Vagina (tissue), 2 donors: ENCODE data around the gene UNC13A. TPM values are rescaled to one million over a fixed set of nuclear protein-coding genes. Genes with fewer than 3 reads are reported as not detected.
"Not testable (repeated sequence)": the region's sequence is repeated elsewhere in the genome, so short reads cannot be mapped to it uniquely, and the experiment has no call there.

Experiments used
- DNase-seq, 2 donors: peaks; one replicate each; pipeline ENCODE4 v3.0.0-alpha.2; 2017; ENCODE audit errors: extremely low spot score in 2 of 2
- H3K27ac ChIP-seq: fragments of 200-600 bp; sonication (generic); one replicate; pipeline ENCODE4 v1.5.1; 2019
- H3K27me3 ChIP-seq: fragments of 200-600 bp; sonication (generic); one replicate; pipeline ENCODE4 v1.5.1; 2019
- H3K36me3 ChIP-seq, 2 donors: fragments of 200-600 bp; sonication (generic); one replicate each; pipeline ENCODE4 v1.5.1; 2017 to 2019
- H3K4me1 ChIP-seq: fragments of 200-600 bp; sonication (generic); one replicate; pipeline ENCODE4 v1.5.1; 2019
- H3K4me3 ChIP-seq, 2 donors: fragments of 200-600 bp; sonication (generic); 1 replicate in 1 of 2; 2 replicates in 1 of 2; pipeline ENCODE4 v1.5.1; 2016 to 2019
- H3K9me3 ChIP-seq: fragments of 200-600 bp; sonication (generic); one replicate; pipeline ENCODE4 v1.5.1; 2019
- CTCF ChIP-seq, 3 experiments: fragments of 450-650 bp in 2 of 3; fragments of 200-600 bp in 1 of 3; sonication (generic) in 1 of 3; IDR thresholded peaks; one replicate each; pipeline ENCODE4 v1.5.1; 2017 to 2019; ENCODE audit warnings: antibody characterized with exemption in 3 of 3, mild to moderate bottlenecking in 2 of 3, moderate library complexity in 2 of 3
- POLR2A ChIP-seq, 2 donors: fragments of 450-650 bp; IDR thresholded peaks; one replicate each; pipeline ENCODE4 v1.6.1; 2017; ENCODE audit warnings: antibody characterized with exemption in 2 of 2, mild to moderate bottlenecking in 2 of 2, moderate library complexity in 2 of 2
- POLR2AphosphoS5 ChIP-seq, 2 donors: sonication (generic); formaldehyde crosslinking; IDR thresholded peaks; one replicate each; pipeline ENCODE4 v1.9.0; 2017; ENCODE audit warnings: antibody characterized with exemption in 2 of 2, mild to moderate bottlenecking in 2 of 2, low read depth in 1 of 2; ENCODE audit not compliant: insufficient read depth in 1 of 2
- intact Hi-C: fragments of 100-400 bp; cut with DNase I; formaldehyde crosslinking; loops from one replicate; pipeline ENCODE4 v1.15.1; 2023
- total RNA-seq: library from RNA; depleted of rRNA; stranded (reverse); fragments of >200 nt; gene quantifications from one replicate; pipeline ENCODE4 v1.2.3, GENCODE V29; 2016

The UNC13A gene
- total RNA-seq, 1 donor from 2014 or later: 0.49 TPM

- H3K9me3 ChIP-seq: no peaks in the 10 kb centered on the region
- peaks cover 15% of the 10 kb centered on the region for H3K4me1 ChIP-seq
- no peak for DNase-seq
- no peaks in the 10 kb centered on the region for H3K27me3 ChIP-seq
- TF ChIP-seq CTCF (IDR thresholded peaks at IDR 0.05) (no peak), POLR2AphosphoS5 (IDR thresholded peaks at IDR 0.05; ENCODE audit: insufficient read depth in 1 of 2, low read depth in 1 of 2) (no peak), POLR2A (IDR thresholded peaks at IDR 0.05) (no peak)
- H3K27ac ChIP-seq: no peak overlapping the region
- no peak overlapping the region for H3K4me3 ChIP-seq
- H3K36me3 ChIP-seq: no peaks in the 10 kb centered on the region
- intact Hi-C loops: no loop called here
Observed at GRCh38 chr19:17602872-17603510, 85.2 kb downstream of the UNC13A start.

GRCh38 chr19:17602217-17602616, 85.9 kb downstream of the UNC13A start:
- Histone ChIP-seq H3K27me3 (no peaks in the 10 kb centered on the region), H3K36me3 (no peaks in the 10 kb centered on the region), H3K4me1 (peaks cover 15% of the 10 kb centered on the region), H3K9me3 (no peaks in the 10 kb centered on the region), H3K27ac (no peak overlapping the region), H3K4me3 (no peak overlapping the region)
- no peak for DNase-seq
- intact Hi-C loops: no loop called here
- TF ChIP-seq POLR2A (IDR thresholded peaks at IDR 0.05): no peak

GRCh38 chr19:17601683-17602082, 86.5 kb downstream of the UNC13A start:
- H3K27ac ChIP-seq: no peak overlapping the region
- intact Hi-C loops: no loop called here
- H3K36me3 ChIP-seq: no peaks in the 10 kb centered on the region

GRCh38 chr19:17599780-17600179, 88.4 kb downstream of the UNC13A start:
- H3K36me3 ChIP-seq: no peaks in the 10 kb centered on the region
- no peak overlapping the region for H3K27ac ChIP-seq
- no peaks in the 10 kb centered on the region for H3K4me1 ChIP-seq
- no peaks in the 10 kb centered on the region for H3K9me3 ChIP-seq
- no peak for DNase-seq
- TF ChIP-seq POLR2A (IDR thresholded peaks at IDR 0.05) (no peak), POLR2AphosphoS5 (IDR thresholded peaks at IDR 0.05; ENCODE audit: insufficient read depth in 1 of 2, low read depth in 1 of 2) (no peak), CTCF (IDR thresholded peaks at IDR 0.05) (no peak)
- H3K4me3 ChIP-seq: no peak overlapping the region
- no peaks in the 10 kb centered on the region for H3K27me3 ChIP-seq
- intact Hi-C loops: no loop called here

More at GRCh38 chr19:17601683-17602082, 86.5 kb downstream of the UNC13A start:
- TF ChIP-seq POLR2AphosphoS5 (IDR thresholded peaks at IDR 0.05; ENCODE audit: insufficient read depth in 1 of 2, low read depth in 1 of 2) (no peak), CTCF (IDR thresholded peaks at IDR 0.05) (no peak), POLR2A (IDR thresholded peaks at IDR 0.05) (no peak)
- DNase-seq: no peak
- H3K4me1 ChIP-seq: peaks cover 14% of the 10 kb centered on the region
- H3K27me3 ChIP-seq: no peaks in the 10 kb centered on the region
- no peaks in the 10 kb centered on the region for H3K9me3 ChIP-seq
- no peak overlapping the region for H3K4me3 ChIP-seq

GRCh38 chr19:17598953-17599352, 89.2 kb downstream of the UNC13A start:
- no peaks in the 10 kb centered on the region for H3K36me3 ChIP-seq
- H3K27ac ChIP-seq: no peak overlapping the region
- TF ChIP-seq POLR2AphosphoS5 (IDR thresholded peaks at IDR 0.05; ENCODE audit: insufficient read depth in 1 of 2, low read depth in 1 of 2): no peak
- intact Hi-C loops: no loop called here
- no peaks in the 10 kb centered on the region for H3K4me1 ChIP-seq
- DNase-seq: no peak
- no peaks in the 10 kb centered on the region for H3K9me3 ChIP-seq
- no peak overlapping the region for H3K4me3 ChIP-seq
- H3K27me3 ChIP-seq: no peaks in the 10 kb centered on the region

GRCh38 chr19:17598063-17598462, 90.1 kb downstream of the UNC13A start:
- H3K36me3 ChIP-seq, DNase-seq, H3K27ac ChIP-seq, H3K4me1 ChIP-seq, H3K27me3 ChIP-seq, intact Hi-C loops, H3K4me3 ChIP-seq, H3K9me3 ChIP-seq: not testable (repeated sequence)

- DNase-seq, H3K4me3 ChIP-seq, intact Hi-C loops, H3K27me3 ChIP-seq, H3K27ac ChIP-seq, H3K36me3 ChIP-seq, H3K4me1 ChIP-seq, H3K9me3 ChIP-seq: not testable (repeated sequence)
Observed at GRCh38 chr19:17594296-17594695, 93.9 kb downstream of the UNC13A start.
